Keratinocyte (primary cell): ENCODE data around the gene PRODH2. TPM values are rescaled to one million over a fixed set of nuclear protein-coding genes. Genes with fewer than 3 reads are reported as not detected.

ENCODE experiments used
- DNase-seq: peaks from one replicate; pipeline ENCODE4 v3.0.0-alpha.2; 2011; ENCODE audit warnings: low read depth, missing footprints, low spot score
- FAIRE-seq: peaks from 2 replicates; lab custom pipeline; 2011; peaks lifted over from hg19 to GRCh38; lab: Jason Lieb, UNC
- H2AFZ ChIP-seq: 2 replicates; pipeline ENCODE4 v1.6.0; 2012; ENCODE audit warnings: low read length, control low read depth, inconsistent platforms; ENCODE audit not compliant: control insufficient read depth
- H3K27ac ChIP-seq: 2 replicates; pipeline ENCODE4 v1.5.1; 2011; ENCODE audit warnings: low read length; ENCODE audit not compliant: control insufficient read depth, insufficient read depth
- H3K27me3 ChIP-seq: 3 replicates; pipeline ENCODE4 v1.6.0; 2011; ENCODE audit warnings: low read length; ENCODE audit not compliant: control insufficient read depth, insufficient read depth; ENCODE audit errors: extremely low read depth
- H3K36me3 ChIP-seq, 2 experiments: 2 replicates in 1 of 2; 3 replicates in 1 of 2; pipeline ENCODE4 v1.5.1; 2011; ENCODE audit warnings: low read length in 2 of 2, mild to moderate bottlenecking in 1 of 2; ENCODE audit not compliant: control insufficient read depth in 2 of 2, insufficient read depth in 2 of 2; ENCODE audit errors: extremely low read depth in 1 of 2
- H3K4me1 ChIP-seq: 3 replicates; pipeline ENCODE4 v1.5.1; 2011; ENCODE audit warnings: low read length; ENCODE audit not compliant: control insufficient read depth, insufficient read depth; ENCODE audit errors: extremely low read depth
- H3K4me2 ChIP-seq: 3 replicates; pipeline ENCODE4 v1.6.0; 2011; ENCODE audit warnings: low read depth, low read length; ENCODE audit not compliant: control insufficient read depth, insufficient read depth; ENCODE audit errors: extremely low read depth
- H3K4me3 ChIP-seq, 3 experiments: fragments of 200-600 bp in 1 of 3; sonication (generic) in 1 of 3; 2 replicates in 2 of 3; 3 replicates in 1 of 3; pipeline ENCODE4 v1.5.1; 2011 to 2016; ENCODE audit warnings: low read length in 3 of 3, mild to moderate bottlenecking in 3 of 3, control low read depth in 2 of 3, inconsistent platforms in 1 of 3, low read depth in 1 of 3, mixed read lengths in 1 of 3, mixed run types in 1 of 3, moderate library complexity in 1 of 3; ENCODE audit not compliant: control insufficient read depth in 2 of 3, insufficient read depth in 2 of 3; ENCODE audit errors: extremely low read depth in 1 of 3
- H3K79me2 ChIP-seq: 2 replicates; pipeline ENCODE4 v1.6.0; 2012; ENCODE audit warnings: low read length; ENCODE audit not compliant: control insufficient read depth, insufficient read depth
- H3K9ac ChIP-seq: 3 replicates; pipeline ENCODE4 v1.6.0; 2011; ENCODE audit warnings: low read length; ENCODE audit not compliant: control insufficient read depth, insufficient read depth; ENCODE audit errors: extremely low read depth
- H3K9me1 ChIP-seq: 3 replicates; pipeline ENCODE4 v1.6.0; 2011; ENCODE audit warnings: low read length; ENCODE audit not compliant: control insufficient read depth, insufficient read depth; ENCODE audit errors: extremely low read depth
- H3K9me3 ChIP-seq: 2 replicates; pipeline ENCODE4 v1.5.1; 2012; ENCODE audit warnings: low read depth, low read length; ENCODE audit not compliant: control insufficient read depth
- H4K20me1 ChIP-seq: 3 replicates; pipeline ENCODE4 v1.6.0; 2011; ENCODE audit warnings: low read length; ENCODE audit not compliant: control insufficient read depth, insufficient read depth; ENCODE audit errors: extremely low read depth
- EZH2 ChIP-seq: IDR thresholded peaks from one replicate; pipeline ENCODE4 v1.6.1; 2012; ENCODE audit warnings: inconsistent platforms, mild to moderate bottlenecking, low read length, moderate library complexity
- dilution Hi-C: fragments of 300-500 bp; cut with MboI; formaldehyde crosslinking; loops from one replicate; pipeline ENCODE4 v1.7.0; 2020; ENCODE audit warnings: low sequenced_read_pairs; ENCODE audit not compliant: extremely low pct_ligation_motif_present
- polyA plus RNA-seq, 5 experiments: library from polyadenylated mRNA; depleted of rRNA in 3 of 5; stranded (reverse) in 3 of 5; stranded (forward) in 1 of 5; unstranded in 1 of 5; fragments of >200 nt; gene quantifications; 1 replicate in 1 of 5; 2 replicates in 3 of 5; 3 replicates in 1 of 5; pipeline versions ENCODE4 v1.2.1 to v1.2.3, GENCODE V29; 2011 to 2012; ENCODE audit warnings: missing spikeins in 2 of 5, low read depth in 1 of 5, low replicate concordance in 1 of 5
- TF ChIP-seq, protein P1 (sequence below), 3 experiments: IDR thresholded peaks in 1 of 3; conservative IDR thresholded peaks in 1 of 3; optimal IDR thresholded peaks in 1 of 3; 2 replicates in 2 of 3; 3 replicates in 1 of 3; pipeline versions ENCODE3 to v1.5.1; 2011; ENCODE audit warnings: low read length in 3 of 3, mild to moderate bottlenecking in 3 of 3, moderate library complexity in 2 of 3, control low read depth in 1 of 3, inconsistent platforms in 1 of 3; ENCODE audit not compliant: insufficient read depth in 2 of 3; ENCODE audit errors: extremely low read depth in 1 of 3

Gene PRODH2
- polyA plus RNA-seq, 1 donor (not counting 4 experiments of a cell fraction or from before 2014, with no cell fraction given) = not detected

DNA sequence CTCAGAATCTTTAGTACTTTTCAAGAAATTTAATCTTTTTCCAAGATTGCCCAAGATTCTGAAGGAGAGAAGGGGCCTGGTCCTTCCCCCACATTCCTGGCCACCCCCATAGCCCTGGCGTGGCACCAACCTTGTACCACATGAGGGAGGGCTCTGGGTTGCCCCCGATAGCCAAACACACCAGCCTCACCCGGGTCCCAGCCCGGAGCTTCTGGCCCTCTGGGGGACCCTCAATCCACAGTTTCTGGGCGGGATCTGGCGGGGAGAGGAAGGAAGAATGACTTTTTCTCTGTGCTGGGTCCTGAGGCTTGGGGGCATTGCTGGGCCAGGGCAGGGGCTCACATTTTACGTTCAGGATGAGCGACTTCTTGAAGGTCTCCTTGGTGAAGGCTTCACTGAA, 35.3 kb upstream of the PRODH2 start:
- Histone ChIP-seq H3K9ac (no peak overlapping the region), H3K27me3 (peaks cover 46% of the 10 kb centered on the region), H3K9me1 (no peaks in the 10 kb centered on the region), H3K27ac (no peak overlapping the region), H3K4me3 (no peak overlapping the region), H3K79me2 (no peaks in the 10 kb centered on the region), H4K20me1 (no peaks in the 10 kb centered on the region), H3K9me3 (no peaks in the 10 kb centered on the region), H3K4me1 (peaks cover 3% of the 10 kb centered on the region), H3K4me2 (no peak overlapping the region), H2AFZ (no peak overlapping the region), H3K36me3 (no peaks in the 10 kb centered on the region)
- dilution Hi-C loops = no loop called here
- FAIRE-seq (no peak), DNase-seq (no peak)
- TF ChIP-seq, protein P1, sequence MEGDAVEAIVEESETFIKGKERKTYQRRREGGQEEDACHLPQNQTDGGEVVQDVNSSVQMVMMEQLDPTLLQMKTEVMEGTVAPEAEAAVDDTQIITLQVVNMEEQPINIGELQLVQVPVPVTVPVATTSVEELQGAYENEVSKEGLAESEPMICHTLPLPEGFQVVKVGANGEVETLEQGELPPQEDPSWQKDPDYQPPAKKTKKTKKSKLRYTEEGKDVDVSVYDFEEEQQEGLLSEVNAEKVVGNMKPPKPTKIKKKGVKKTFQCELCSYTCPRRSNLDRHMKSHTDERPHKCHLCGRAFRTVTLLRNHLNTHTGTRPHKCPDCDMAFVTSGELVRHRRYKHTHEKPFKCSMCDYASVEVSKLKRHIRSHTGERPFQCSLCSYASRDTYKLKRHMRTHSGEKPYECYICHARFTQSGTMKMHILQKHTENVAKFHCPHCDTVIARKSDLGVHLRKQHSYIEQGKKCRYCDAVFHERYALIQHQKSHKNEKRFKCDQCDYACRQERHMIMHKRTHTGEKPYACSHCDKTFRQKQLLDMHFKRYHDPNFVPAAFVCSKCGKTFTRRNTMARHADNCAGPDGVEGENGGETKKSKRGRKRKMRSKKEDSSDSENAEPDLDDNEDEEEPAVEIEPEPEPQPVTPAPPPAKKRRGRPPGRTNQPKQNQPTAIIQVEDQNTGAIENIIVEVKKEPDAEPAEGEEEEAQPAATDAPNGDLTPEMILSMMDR (optimal IDR thresholded peaks at IDR 0.05 in 1 of 3, IDR thresholded peaks at IDR 0.05 in 1 of 3, conservative IDR thresholded peaks at IDR 0.05 in 1 of 3; ENCODE audit: extremely low read depth in 1 of 3, insufficient read depth in 2 of 3, low read length in 3 of 3) = no peak
- no peak for TF ChIP-seq EZH2

- Histone ChIP-seq H3K9ac (no peak overlapping the region), H3K4me1 (peaks cover 3% of the 10 kb centered on the region), H3K36me3 (no peaks in the 10 kb centered on the region), H3K27me3 (peaks cover 39% of the 10 kb centered on the region), H2AFZ (no peak overlapping the region), H3K4me3 (no peak overlapping the region), H3K9me1 (no peaks in the 10 kb centered on the region), H3K27ac (no peak overlapping the region), H3K4me2 (no peak overlapping the region), H3K79me2 (no peaks in the 10 kb centered on the region), H4K20me1 (no peaks in the 10 kb centered on the region), H3K9me3 (no peaks in the 10 kb centered on the region)
- dilution Hi-C loops = no loop called here
- FAIRE-seq (no peak), DNase-seq (no peak)
- no peak for TF ChIP-seq EZH2
- TF ChIP-seq, protein P1 (optimal IDR thresholded peaks at IDR 0.05 in 1 of 3, IDR thresholded peaks at IDR 0.05 in 1 of 3, conservative IDR thresholded peaks at IDR 0.05 in 1 of 3; ENCODE audit: extremely low read depth in 1 of 3, insufficient read depth in 2 of 3, low read length in 3 of 3) = peak in 1 of 3 experiments; percentile 5
These were observed 33.5 kb upstream of the PRODH2 start for GRCh38 chr19:35846038-35846668.
